ENCODE data around the gene SLC1A4. TPM values are rescaled to one million over a fixed set of nuclear protein-coding genes. Genes with fewer than 3 reads are reported as not detected.

SLC1A4 gene
- total and polyA plus RNA-seq, 8 donors: 10.9 to 72.7 (median 23.1) TPM

DNA sequence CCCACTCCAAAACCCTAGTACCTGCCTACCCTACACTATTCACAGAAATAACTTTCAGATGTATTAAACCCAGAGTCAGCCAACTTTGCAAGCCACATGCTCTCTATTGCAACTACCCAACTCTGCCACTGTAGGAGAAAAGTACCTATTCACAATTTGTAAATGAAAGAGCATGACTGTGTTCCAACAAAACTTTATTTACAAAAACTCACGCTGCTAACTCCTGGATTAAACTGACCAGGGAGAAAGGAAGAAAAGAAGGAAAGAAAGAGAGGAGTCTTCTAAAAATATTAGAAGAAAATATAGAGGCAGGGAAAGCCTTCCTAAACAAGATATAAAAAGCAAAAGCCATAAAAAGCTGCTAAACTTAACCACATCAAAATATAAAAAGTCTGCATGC lies 24.6 kb downstream of the SLC1A4 start:
- H3K4me1 ChIP-seq: no peaks in the 10 kb centered on the region
- TF ChIP-seq, protein P1, sequence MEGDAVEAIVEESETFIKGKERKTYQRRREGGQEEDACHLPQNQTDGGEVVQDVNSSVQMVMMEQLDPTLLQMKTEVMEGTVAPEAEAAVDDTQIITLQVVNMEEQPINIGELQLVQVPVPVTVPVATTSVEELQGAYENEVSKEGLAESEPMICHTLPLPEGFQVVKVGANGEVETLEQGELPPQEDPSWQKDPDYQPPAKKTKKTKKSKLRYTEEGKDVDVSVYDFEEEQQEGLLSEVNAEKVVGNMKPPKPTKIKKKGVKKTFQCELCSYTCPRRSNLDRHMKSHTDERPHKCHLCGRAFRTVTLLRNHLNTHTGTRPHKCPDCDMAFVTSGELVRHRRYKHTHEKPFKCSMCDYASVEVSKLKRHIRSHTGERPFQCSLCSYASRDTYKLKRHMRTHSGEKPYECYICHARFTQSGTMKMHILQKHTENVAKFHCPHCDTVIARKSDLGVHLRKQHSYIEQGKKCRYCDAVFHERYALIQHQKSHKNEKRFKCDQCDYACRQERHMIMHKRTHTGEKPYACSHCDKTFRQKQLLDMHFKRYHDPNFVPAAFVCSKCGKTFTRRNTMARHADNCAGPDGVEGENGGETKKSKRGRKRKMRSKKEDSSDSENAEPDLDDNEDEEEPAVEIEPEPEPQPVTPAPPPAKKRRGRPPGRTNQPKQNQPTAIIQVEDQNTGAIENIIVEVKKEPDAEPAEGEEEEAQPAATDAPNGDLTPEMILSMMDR (IDR thresholded peaks at IDR 0.05): no peak
- FAIRE-seq (no peak), DNase-seq (no peak), ATAC-seq (no peak)
- no peak overlapping the region for H3K4me3 ChIP-seq
- peaks cover 0 to 42% (median 4%) of the 10 kb centered on the region in 3 donors for H3K36me3 ChIP-seq
- intact Hi-C loops (cut with DNase I): no loop called here
- no peaks in the 10 kb centered on the region for H3K9me3 ChIP-seq
- 67 to 75% methylated on average over 1 of the region's 1 CpG for WGBS, 2 donors
- no peak overlapping the region for H3K27ac ChIP-seq
- no peaks in the 10 kb centered on the region for H3K27me3 ChIP-seq

DNA sequence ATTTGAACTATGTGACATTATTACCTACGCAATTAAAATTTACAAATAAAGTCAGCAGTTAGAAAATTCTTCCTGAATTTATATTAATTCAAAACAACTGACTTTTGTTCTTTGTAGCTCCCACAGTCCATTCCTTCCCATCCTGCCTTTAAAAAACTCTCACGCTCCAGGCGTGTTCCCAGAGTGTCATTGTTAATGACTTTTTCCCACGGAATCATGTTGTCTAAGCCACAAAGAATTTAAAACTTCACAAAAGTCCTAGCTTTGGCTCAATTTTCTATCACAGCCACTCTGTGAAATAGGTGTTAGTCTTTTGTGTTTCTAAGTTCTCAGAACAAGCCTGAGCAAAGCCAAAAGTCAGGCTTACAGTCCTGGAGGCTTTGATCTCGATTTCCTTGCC lies 26.5 kb downstream of the SLC1A4 start:
- no peak for FAIRE-seq

DNA sequence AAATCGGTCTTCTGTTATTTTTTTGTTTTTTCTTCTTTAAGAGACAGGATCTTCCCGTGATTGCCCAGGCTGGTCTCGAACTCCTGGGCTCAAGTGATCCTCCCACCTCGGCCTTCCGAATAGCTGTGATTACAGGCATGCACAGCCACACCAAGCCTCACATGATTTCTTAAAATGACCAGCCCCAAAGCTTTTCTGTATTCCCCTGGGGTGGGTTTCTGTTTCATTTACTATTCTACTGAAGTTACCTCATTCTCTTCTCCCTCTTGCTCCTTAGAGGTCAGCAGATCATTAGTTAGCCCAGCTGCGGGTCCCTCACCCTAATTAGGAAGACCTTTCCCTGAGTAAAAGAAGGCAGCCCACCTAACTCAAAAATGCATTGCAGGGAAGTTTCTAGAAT lies 27.6 kb downstream of the SLC1A4 start:
- DNase-seq: no peak
- intact Hi-C loops (cut with DNase I): no loop called here
- H3K36me3 ChIP-seq: peaks cover 0 to 41% (median 7%) of the 10 kb centered on the region in 3 donors
- 88 to 92% methylated on average over 6 of the region's 6 CpGs for WGBS, 2 donors
- no peak for ATAC-seq
- TF ChIP-seq, protein P1 (IDR thresholded peaks at IDR 0.05): no peak
- H3K4me1 ChIP-seq: no peaks in the 10 kb centered on the region
- H3K27ac ChIP-seq: no peak overlapping the region
- no peak overlapping the region for H3K4me3 ChIP-seq
- H3K9me3 ChIP-seq: no peaks in the 10 kb centered on the region
- FAIRE-seq: no peak
- H3K27me3 ChIP-seq: no peaks in the 10 kb centered on the region

More for the DNA sequence above, 26.5 kb downstream of the SLC1A4 start:
- Histone ChIP-seq H3K4me3 (no peak overlapping the region), H3K27ac (no peak overlapping the region), H3K27me3 (no peaks in the 10 kb centered on the region), H3K4me1 (no peaks in the 10 kb centered on the region), H3K9me3 (no peaks in the 10 kb centered on the region), H3K36me3 (peaks cover 0 to 42% (median 7%) of the 10 kb centered on the region in 3 donors)
- intact Hi-C loops (cut with DNase I): no loop called here
- WGBS, 2 donors: 78 to 83% methylated on average over 5 of the region's 5 CpGs
- ATAC-seq (no peak), DNase-seq (no peak)
- TF ChIP-seq, protein P1 (IDR thresholded peaks at IDR 0.05): no peak

- no peak for DNase-seq
- no peaks in the 10 kb centered on the region for H3K9me3 ChIP-seq
- peak in 3 of 4 donors; percentile 53 to 76 (median 59) for ATAC-seq
- H3K4me1 ChIP-seq: no peaks in the 10 kb centered on the region
- no peaks in the 10 kb centered on the region for H3K27me3 ChIP-seq
- TF ChIP-seq, protein P1 (IDR thresholded peaks at IDR 0.05): no peak
- H3K4me3 ChIP-seq: no peak overlapping the region
- 79 to 80% methylated on average over 4 of the region's 4 CpGs for WGBS, 2 donors
- no peak overlapping the region for H3K27ac ChIP-seq
- no peak for FAIRE-seq
- intact Hi-C loops (cut with DNase I): no loop called here
- H3K36me3 ChIP-seq: peaks cover 0 to 41% (median 7%) of the 10 kb centered on the region in 3 donors
Measured at GRCh38 chr2:65017335-65017734, 28.1 kb downstream of the SLC1A4 start.

- WGBS, 2 donors: 93% methylated on average over 15 of the region's 15 CpGs
- DNase-seq: peak in 1 of 6 donors; percentile 47
- intact Hi-C loops (cut with DNase I): no loop called here
- TF ChIP-seq, protein P1 (IDR thresholded peaks at IDR 0.05): no peak
- ATAC-seq: peak in 2 of 4 donors; percentile 65 to 78
- H3K27me3 ChIP-seq: no peaks in the 10 kb centered on the region
- H3K27ac ChIP-seq: no peak overlapping the region
- H3K9me3 ChIP-seq: no peaks in the 10 kb centered on the region
- H3K36me3 ChIP-seq: peaks cover 0 to 35% (median 7%) of the 10 kb centered on the region in 3 donors
- no peak overlapping the region for H3K4me3 ChIP-seq
- no peaks in the 10 kb centered on the region for H3K4me1 ChIP-seq
- FAIRE-seq: no peak
Measured at GRCh38 chr2:65018141-65018582, 29.0 kb downstream of the SLC1A4 start.

Data from pancreas (tissue), 10 donors.